ENCODE measurements around the gene RPS8. TPM values are rescaled to one million over a fixed set of nuclear protein-coding genes. Genes with fewer than 3 reads are reported as not detected.
"Not testable (repeated sequence)": the region's sequence is repeated elsewhere in the genome, so short reads cannot be mapped to it uniquely, and the experiment has no call there.

Gene RPS8
- total and polyA plus RNA-seq, 5 donors from 2014 or later = 805 to 1,739 (median 1,169) TPM

DNA sequence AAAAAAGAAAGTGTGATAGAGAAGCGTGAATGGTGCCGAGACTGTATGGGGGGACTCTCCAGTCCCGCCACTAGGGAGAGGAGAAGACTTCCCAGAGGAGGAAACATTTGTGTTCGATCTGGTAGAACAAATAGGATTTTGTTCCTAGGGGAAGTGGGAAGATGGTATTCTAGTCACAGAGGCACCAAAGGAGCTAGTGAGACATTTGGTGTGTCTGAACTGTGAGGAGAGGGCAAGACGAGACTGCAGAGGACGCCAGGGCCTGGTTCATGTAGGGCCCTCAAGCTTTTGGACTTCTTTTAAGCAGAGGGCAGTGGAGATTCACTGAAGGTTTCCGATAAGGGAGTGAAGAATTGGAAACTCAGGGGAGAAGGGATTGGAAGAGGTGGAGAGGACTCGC lies 35.9 kb downstream of the RPS8 start:
- Histone ChIP-seq H3K9me3 (ENCODE audit: control insufficient read depth in 2 of 2, low read length in 2 of 2) (no peaks in the 10 kb centered on the region), H3K4me1 (ENCODE audit: control insufficient read depth, insufficient read depth, low read length, poor library complexity, severe bottlenecking) (peaks cover 80% of the 10 kb centered on the region), H3K27me3 (ENCODE audit: control insufficient read depth, insufficient read depth, low read length) (no peaks in the 10 kb centered on the region), H3K36me3 (ENCODE audit: control insufficient read depth, insufficient read depth, low read length) (peaks cover 9% of the 10 kb centered on the region), H3K4me3 (ENCODE audit: low read depth, low read length) (no peak overlapping the region), H3K27ac (ENCODE audit: insufficient read depth, low read length, poor library complexity, severe bottlenecking) (peak overlapping the region; percentile 97)
- peaks cover 14% of the 10 kb centered on the region for H3K36me3 Mint-ChIP-seq
- DNase-seq (no peak), ATAC-seq (ENCODE audit: low read depth in 2 of 2) (no peak)
- H3K4me3 Mint-ChIP-seq = peak overlapping the region; percentile 75 to 95 (median 78)
- peaks cover 6 to 84% (median 49%) of the 10 kb centered on the region in 4 donors for H3K4me1 Mint-ChIP-seq
- H3K27me3 Mint-ChIP-seq = peaks cover 7% of the 10 kb centered on the region
- peaks cover 0 to 3% (median 0%) of the 10 kb centered on the region in 7 donors for H3K9me3 Mint-ChIP-seq
- H3K27ac Mint-ChIP-seq = peak overlapping the region; percentile 99 to 100 (median 99)

DNA sequence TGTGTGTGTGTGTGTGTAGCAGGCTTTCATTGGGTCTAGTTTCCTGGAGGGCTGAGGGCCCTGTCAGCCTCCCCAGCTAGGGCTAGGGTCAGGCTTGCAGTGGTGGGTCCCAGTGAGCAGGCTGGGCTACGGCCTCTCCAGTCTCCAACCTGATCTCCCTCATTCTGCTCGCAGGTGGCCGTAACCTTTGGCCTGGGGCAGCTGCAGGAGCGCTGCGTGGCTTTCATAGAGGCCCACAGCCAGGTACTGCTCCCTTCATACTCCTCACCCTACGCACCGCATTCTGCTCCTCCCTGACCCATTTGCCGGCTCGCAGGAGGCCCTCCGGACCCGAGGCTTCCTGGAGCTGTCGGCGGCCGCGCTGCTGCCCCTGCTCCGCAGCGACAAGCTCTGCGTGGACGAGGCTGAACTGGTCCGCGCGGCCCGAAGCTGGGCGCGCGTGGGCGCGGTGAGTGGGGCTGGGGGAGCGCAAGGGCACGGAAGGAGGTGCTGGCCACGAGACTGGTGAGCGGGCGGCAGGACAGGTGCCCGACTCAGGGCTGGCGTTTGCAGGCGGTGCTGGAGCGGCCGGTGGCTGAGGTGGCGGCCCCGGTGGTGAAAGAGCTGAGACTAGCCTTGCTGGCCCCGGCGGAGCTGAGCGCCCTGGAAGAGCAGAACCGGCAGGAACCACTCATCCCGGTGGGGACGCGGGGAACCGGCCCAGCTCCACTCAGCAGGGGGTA lies 37.6 kb downstream of the RPS8 start:
- no peaks in the 10 kb centered on the region for H3K9me3 ChIP-seq (ENCODE audit: control insufficient read depth in 2 of 2, low read length in 2 of 2)
- DNase-seq (no peak), ATAC-seq (ENCODE audit: low read depth in 2 of 2) (no peak)
- peaks cover 14 to 74% (median 50%) of the 10 kb centered on the region in 4 donors for H3K4me1 Mint-ChIP-seq
- H3K36me3 Mint-ChIP-seq = peaks cover 4% of the 10 kb centered on the region
- no peak overlapping the region for H3K4me3 ChIP-seq (ENCODE audit: low read depth, low read length)
- H3K4me1 ChIP-seq (ENCODE audit: control insufficient read depth, insufficient read depth, low read length, poor library complexity, severe bottlenecking) = peaks cover 63% of the 10 kb centered on the region
- peak overlapping the region in 3 of 4 donors; percentile 88 to 95 (median 90) for H3K4me3 Mint-ChIP-seq
- H3K27me3 ChIP-seq (ENCODE audit: control insufficient read depth, insufficient read depth, low read length) = no peaks in the 10 kb centered on the region
- peaks cover 0 to 5% (median 0%) of the 10 kb centered on the region in 7 donors for H3K9me3 Mint-ChIP-seq
- H3K36me3 ChIP-seq (ENCODE audit: control insufficient read depth, insufficient read depth, low read length) = no peaks in the 10 kb centered on the region
- peaks cover 7% of the 10 kb centered on the region for H3K27me3 Mint-ChIP-seq
- H3K27ac Mint-ChIP-seq = peak overlapping the region in 2 of 3 donors; percentile 99 to 100
- H3K27ac ChIP-seq (ENCODE audit: insufficient read depth, low read length, poor library complexity, severe bottlenecking) = peak overlapping the region; percentile 74

DNA sequence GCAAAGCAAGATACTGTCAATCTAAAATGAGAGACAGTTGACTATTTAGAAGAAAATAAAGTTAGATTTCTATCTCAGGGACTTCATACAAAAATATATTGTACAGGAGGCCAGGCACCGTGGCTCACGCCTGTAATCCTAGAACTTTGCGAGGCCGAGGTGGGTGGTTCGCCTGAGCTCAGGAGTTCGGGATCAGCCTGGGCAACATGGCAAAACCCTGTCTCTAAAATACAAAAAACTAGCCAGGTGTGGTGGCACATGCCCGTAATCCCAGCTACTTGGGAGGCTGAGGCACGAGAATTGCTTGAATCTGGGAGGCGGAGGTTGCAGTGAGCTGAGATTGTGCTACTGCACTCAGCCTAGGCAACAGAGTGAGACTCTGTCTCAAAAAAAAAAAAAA lies 40.6 kb downstream of the RPS8 start:
- Mint-ChIP-seq H3K4me1 (peaks cover 17 to 72% (median 48%) of the 10 kb centered on the region in 4 donors), H3K4me3 (peak overlapping the region in 1 of 4 donors; percentile 47)
- peaks cover 51% of the 10 kb centered on the region for H3K4me1 ChIP-seq (ENCODE audit: control insufficient read depth, insufficient read depth, low read length, poor library complexity, severe bottlenecking)
- not testable (repeated sequence) for DNase-seq; H3K9me3 Mint-ChIP-seq; H3K27me3 ChIP-seq (ENCODE audit: control insufficient read depth, insufficient read depth, low read length); H3K36me3 ChIP-seq (ENCODE audit: control insufficient read depth, insufficient read depth, low read length); H3K27ac Mint-ChIP-seq; ATAC-seq (ENCODE audit: low read depth in 2 of 2); H3K9me3 ChIP-seq (ENCODE audit: control insufficient read depth in 2 of 2, low read length in 2 of 2); H3K27me3 Mint-ChIP-seq; H3K4me3 ChIP-seq (ENCODE audit: low read depth, low read length); H3K27ac ChIP-seq (ENCODE audit: insufficient read depth, low read length, poor library complexity, severe bottlenecking); H3K36me3 Mint-ChIP-seq

DNA sequence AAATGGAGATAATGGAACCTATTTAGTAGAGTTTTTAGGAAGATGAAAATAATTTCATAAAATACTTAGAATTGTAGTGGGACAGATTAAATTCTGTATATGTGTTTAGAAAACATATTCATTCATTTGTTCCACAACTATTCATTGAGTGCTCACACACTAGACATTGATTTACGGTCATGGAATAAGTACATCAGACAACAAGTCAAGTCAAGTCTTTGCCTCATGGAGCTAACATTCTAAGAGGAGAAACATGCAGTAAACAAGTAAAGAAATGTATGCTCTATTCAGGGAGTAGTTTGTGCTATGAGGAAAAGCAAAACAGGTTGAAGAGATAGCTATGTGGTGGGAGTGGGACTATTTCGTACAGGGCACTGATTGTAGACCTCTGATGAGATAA lies 42.0 kb downstream of the RPS8 start:
- Mint-ChIP-seq H3K9me3 (peaks cover 0 to 5% (median 0%) of the 10 kb centered on the region in 7 donors), H3K27ac (peak overlapping the region in 2 of 3 donors; percentile 96 to 100), H3K4me1 (peaks cover 21 to 67% (median 41%) of the 10 kb centered on the region in 4 donors), H3K27me3 (no peaks in the 10 kb centered on the region), H3K4me3 (peak overlapping the region; percentile 21 to 92 (median 76)), H3K36me3 (no peaks in the 10 kb centered on the region)
- Histone ChIP-seq H3K36me3 (ENCODE audit: control insufficient read depth, insufficient read depth, low read length) (no peaks in the 10 kb centered on the region), H3K27ac (ENCODE audit: insufficient read depth, low read length, poor library complexity, severe bottlenecking) (no peak overlapping the region), H3K9me3 (ENCODE audit: control insufficient read depth in 2 of 2, low read length in 2 of 2) (no peaks in the 10 kb centered on the region), H3K4me3 (ENCODE audit: low read depth, low read length) (no peak overlapping the region), H3K4me1 (ENCODE audit: control insufficient read depth, insufficient read depth, low read length, poor library complexity, severe bottlenecking) (peaks cover 38% of the 10 kb centered on the region), H3K27me3 (ENCODE audit: control insufficient read depth, insufficient read depth, low read length) (no peaks in the 10 kb centered on the region)
- no peak for ATAC-seq (ENCODE audit: low read depth in 2 of 2)
- DNase-seq = no peak

DNA sequence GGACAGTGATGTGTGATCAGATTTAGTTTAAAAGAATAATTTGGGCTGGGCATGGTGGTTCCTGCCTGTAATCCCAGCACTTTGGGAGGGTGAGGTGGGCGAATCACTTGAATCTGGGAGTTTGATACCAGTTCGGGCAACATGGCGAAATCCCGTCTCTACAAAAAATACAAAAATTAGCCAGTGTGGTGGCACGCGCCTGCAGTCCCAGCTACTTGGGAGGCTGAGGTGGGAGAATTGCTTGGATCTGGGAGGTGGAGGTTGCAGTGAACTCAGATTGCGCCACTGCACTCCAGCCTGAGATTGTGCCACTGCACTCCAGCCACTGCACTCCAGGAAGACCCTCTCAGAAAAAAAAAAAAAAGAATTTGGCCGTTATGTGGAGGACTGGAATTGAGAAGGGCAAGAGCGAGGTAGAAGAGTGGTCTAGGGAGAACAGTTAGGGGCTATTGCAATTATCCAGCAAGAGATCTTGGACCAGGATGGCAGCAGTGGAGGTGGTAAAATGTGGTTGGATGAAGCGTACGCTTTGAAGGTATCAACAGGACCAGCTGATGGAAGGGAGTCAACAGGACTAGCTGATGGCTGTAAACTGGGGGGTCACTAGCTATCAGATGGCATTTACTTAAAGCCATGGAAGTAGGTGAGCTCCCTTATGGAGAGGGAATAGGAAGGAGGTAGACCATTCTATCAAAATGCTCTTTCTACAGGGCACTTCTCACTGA lies 42.6 kb downstream of the RPS8 start:
- no peak overlapping the region for H3K27ac ChIP-seq (ENCODE audit: insufficient read depth, low read length, poor library complexity, severe bottlenecking)
- Mint-ChIP-seq H3K4me1 (peaks cover 21 to 63% (median 41%) of the 10 kb centered on the region in 4 donors), H3K36me3 (no peaks in the 10 kb centered on the region), H3K27ac (peak overlapping the region in 2 of 3 donors; percentile 96 to 100), H3K9me3 (peaks cover 0 to 5% (median 0%) of the 10 kb centered on the region in 7 donors), H3K4me3 (peak overlapping the region; percentile 61 to 97 (median 92)), H3K27me3 (no peaks in the 10 kb centered on the region)
- DNase-seq = no peak
- no peaks in the 10 kb centered on the region for H3K27me3 ChIP-seq (ENCODE audit: control insufficient read depth, insufficient read depth, low read length)
- H3K4me1 ChIP-seq (ENCODE audit: control insufficient read depth, insufficient read depth, low read length, poor library complexity, severe bottlenecking) = peaks cover 33% of the 10 kb centered on the region
- no peaks in the 10 kb centered on the region for H3K36me3 ChIP-seq (ENCODE audit: control insufficient read depth, insufficient read depth, low read length)
- H3K4me3 ChIP-seq (ENCODE audit: low read depth, low read length) = no peak overlapping the region
- H3K9me3 ChIP-seq (ENCODE audit: control insufficient read depth in 2 of 2, low read length in 2 of 2) = no peaks in the 10 kb centered on the region
- ATAC-seq (ENCODE audit: low read depth in 2 of 2) = no peak

DNA sequence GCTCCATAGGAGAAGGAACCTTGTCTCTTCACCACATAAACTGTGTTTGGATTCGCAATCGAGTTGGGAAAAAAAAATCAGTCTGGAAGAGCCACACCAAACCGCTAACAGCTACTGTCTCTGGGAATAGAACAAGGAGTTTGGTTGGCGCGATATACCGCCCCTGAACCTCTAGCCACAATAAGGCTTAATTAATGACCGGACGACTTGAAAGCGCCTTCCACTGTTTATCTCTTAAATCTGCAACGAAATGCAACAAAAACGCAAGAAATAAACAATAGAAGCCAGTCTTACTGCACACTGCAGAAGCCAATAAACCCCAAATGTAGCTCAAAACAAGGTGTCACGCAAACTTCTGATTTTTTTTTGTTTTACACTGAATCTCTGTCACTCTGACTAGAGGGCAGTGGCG lies 43.9 kb downstream of the RPS8 start:
- no peak for DNase-seq
- Histone ChIP-seq H3K4me1 (ENCODE audit: control insufficient read depth, insufficient read depth, low read length, poor library complexity, severe bottlenecking) (peaks cover 20% of the 10 kb centered on the region), H3K27ac (ENCODE audit: insufficient read depth, low read length, poor library complexity, severe bottlenecking) (peak overlapping the region; percentile 96), H3K4me3 (ENCODE audit: low read depth, low read length) (peak overlapping the region; percentile 92), H3K9me3 (ENCODE audit: control insufficient read depth in 2 of 2, low read length in 2 of 2) (no peaks in the 10 kb centered on the region), H3K36me3 (ENCODE audit: control insufficient read depth, insufficient read depth, low read length) (no peaks in the 10 kb centered on the region), H3K27me3 (ENCODE audit: control insufficient read depth, insufficient read depth, low read length) (no peaks in the 10 kb centered on the region)
- ATAC-seq (ENCODE audit: low read depth in 2 of 2) = no peak
- peak overlapping the region; percentile 92 to 97 (median 94) for H3K4me3 Mint-ChIP-seq
- H3K27ac Mint-ChIP-seq = peak overlapping the region; percentile 100
- H3K36me3 Mint-ChIP-seq = no peaks in the 10 kb centered on the region
- no peaks in the 10 kb centered on the region for H3K27me3 Mint-ChIP-seq
- peaks cover 0 to 4% (median 0%) of the 10 kb centered on the region in 7 donors for H3K9me3 Mint-ChIP-seq
- H3K4me1 Mint-ChIP-seq = peaks cover 21 to 56% (median 37%) of the 10 kb centered on the region in 4 donors

DNA sequence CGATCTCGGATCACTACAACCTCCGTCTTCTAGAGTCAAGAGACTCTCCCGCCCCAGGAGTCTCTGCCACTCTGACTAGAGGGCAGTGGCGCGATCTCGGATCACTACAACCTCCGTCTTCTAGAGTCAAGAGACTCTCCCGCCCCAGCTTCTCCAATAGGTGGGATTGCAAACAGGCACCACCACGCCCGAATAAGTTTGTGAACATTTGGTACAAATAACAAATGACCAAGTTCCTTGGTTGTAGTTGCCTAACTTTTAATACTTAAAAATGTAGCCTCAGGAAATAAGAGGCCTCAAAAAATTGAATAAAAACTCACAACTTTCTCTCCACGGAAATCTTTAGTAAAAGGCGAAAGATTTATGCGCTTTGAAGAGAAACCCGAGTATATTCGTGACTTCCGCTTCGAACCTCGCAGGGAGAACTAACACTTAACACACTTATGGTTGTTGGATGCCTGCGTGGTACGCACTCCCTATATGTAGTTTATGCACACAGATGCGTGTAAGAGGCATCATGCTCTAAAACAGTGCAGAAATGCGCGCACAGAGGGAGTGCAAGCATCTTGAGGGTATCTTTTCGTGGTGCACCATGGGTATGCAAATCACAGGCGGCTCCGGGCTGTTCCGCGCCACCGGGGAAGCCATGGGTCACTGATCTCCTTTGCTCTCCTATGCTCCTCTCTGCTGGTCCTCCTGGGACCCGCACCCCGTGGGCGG lies 44.4 kb downstream of the RPS8 start:
- H3K9me3 Mint-ChIP-seq = peaks cover 0 to 4% (median 0%) of the 10 kb centered on the region in 7 donors
- peak overlapping the region; percentile 100 for H3K27ac Mint-ChIP-seq
- peak overlapping the region; percentile 92 to 97 (median 94) for H3K4me3 Mint-ChIP-seq
- H3K4me3 ChIP-seq (ENCODE audit: low read depth, low read length) = peak overlapping the region; percentile 92
- H3K36me3 Mint-ChIP-seq = no peaks in the 10 kb centered on the region
- no peaks in the 10 kb centered on the region for H3K36me3 ChIP-seq (ENCODE audit: control insufficient read depth, insufficient read depth, low read length)
- peak overlapping the region; percentile 96 for H3K27ac ChIP-seq (ENCODE audit: insufficient read depth, low read length, poor library complexity, severe bottlenecking)
- H3K27me3 Mint-ChIP-seq = no peaks in the 10 kb centered on the region
- no peaks in the 10 kb centered on the region for H3K9me3 ChIP-seq (ENCODE audit: control insufficient read depth in 2 of 2, low read length in 2 of 2)
- no peaks in the 10 kb centered on the region for H3K27me3 ChIP-seq (ENCODE audit: control insufficient read depth, insufficient read depth, low read length)
- H3K4me1 ChIP-seq (ENCODE audit: control insufficient read depth, insufficient read depth, low read length, poor library complexity, severe bottlenecking) = peaks cover 18% of the 10 kb centered on the region
- DNase-seq (peak; percentile 69 to 89 (median 89)), ATAC-seq (ENCODE audit: low read depth in 2 of 2) (peak; percentile 79 to 82)
- H3K4me1 Mint-ChIP-seq = peaks cover 20 to 53% (median 36%) of the 10 kb centered on the region in 4 donors

Data from CD4-positive, CD25-positive, alpha-beta regulatory T cell (primary cell).